Endodermal cell (in vitro differentiated cells): ENCODE measurements around the gene RRN3. TPM values are rescaled to one million over a fixed set of nuclear protein-coding genes. Genes with fewer than 3 reads are reported as not detected.
A peak's percentile ranks its signal among the peaks of the same experiment; 100 is the strongest.
"Not testable (repeated sequence)": the region's sequence is repeated elsewhere in the genome, so short reads cannot be mapped to it uniquely, and the experiment has no call there.

Source experiments
- DNase-seq: peaks from one replicate; pipeline ENCODE4 v3.0.0-alpha.2; 2017
- H3K27ac ChIP-seq: 2 replicates; pipeline ENCODE4 v1.5.1; 2013; ENCODE audit warnings: mild to moderate bottlenecking, low read depth, low read length, moderate library complexity
- H3K27me3 ChIP-seq: 2 replicates; pipeline ENCODE4 v1.6.1; 2013; ENCODE audit warnings: mild to moderate bottlenecking, low read length, moderate library complexity; ENCODE audit not compliant: insufficient read depth, control insufficient read depth, poor library complexity, severe bottlenecking
- H3K36me3 ChIP-seq: 2 replicates; pipeline ENCODE4 v1.7.0; 2013; ENCODE audit warnings: mild to moderate bottlenecking, low read length, moderate library complexity; ENCODE audit not compliant: control insufficient read depth, insufficient read depth
- H3K4me1 ChIP-seq: one replicate; pipeline ENCODE4 v1.7.0; 2013; ENCODE audit warnings: low read length; ENCODE audit not compliant: control insufficient read depth, insufficient read depth
- H3K4me3 ChIP-seq: 2 replicates; pipeline ENCODE4 v1.5.1; 2013; ENCODE audit warnings: mild to moderate bottlenecking, low read length, moderate library complexity
- H3K9ac ChIP-seq: 2 replicates; pipeline ENCODE4 v1.6.1; 2013; ENCODE audit warnings: mild to moderate bottlenecking, low read length, moderate library complexity; ENCODE audit not compliant: poor library complexity, severe bottlenecking; ENCODE audit errors: extremely low read depth
- H3K9me3 ChIP-seq: 2 replicates; pipeline ENCODE4 v1.6.1; 2013; ENCODE audit warnings: mild to moderate bottlenecking, low read length, moderate library complexity; ENCODE audit not compliant: control insufficient read depth
- H3K27ac Mint-ChIP-seq: 2 replicates; pipeline ENCODE4 v1.8.0; 2020; ENCODE audit warnings: mixed read lengths
- H3K27me3 Mint-ChIP-seq: 2 replicates; pipeline ENCODE4 v1.8.0; 2021; ENCODE audit warnings: mild to moderate bottlenecking, mixed read lengths; ENCODE audit not compliant: insufficient read depth
- H3K36me3 Mint-ChIP-seq: 2 replicates; pipeline ENCODE4 v1.8.0; 2020; ENCODE audit warnings: low read depth, mixed read lengths
- H3K4me1 Mint-ChIP-seq: 2 replicates; pipeline ENCODE4 v1.8.0; 2020; ENCODE audit warnings: mixed read lengths
- H3K4me3 Mint-ChIP-seq: 2 replicates; pipeline ENCODE4 v1.8.0; 2020; ENCODE audit warnings: mild to moderate bottlenecking, moderate library complexity, mixed read lengths
- H3K9me3 Mint-ChIP-seq: 2 replicates; pipeline ENCODE4 v1.8.0; 2020; ENCODE audit warnings: mild to moderate bottlenecking, mixed read lengths
- WGBS, 2 experiments: methylation state at CpG; one replicate each; pipeline versions ENCODE4 v1.1.5 to v1.1.7; 2013; ENCODE audit warnings: missing lambda C conversion rate in 2 of 2, mixed read lengths in 1 of 2; ENCODE audit not compliant: insufficient coverage in 1 of 2, insufficient read length in 1 of 2; 5-methylcytosine and 5-hydroxymethylcytosine counted together
- total RNA-seq, 2 donors: library from RNA; stranded (reverse); fragmentation: NEBNext Ultra II Directional in 1 of 2; extraction: Animal tissue kit (Norgen Biotek cat#: 25700) in 1 of 2; gene quantifications; 2 replicates in 1 of 2; 3 replicates in 1 of 2; pipeline ENCODE4 v1.2.1, GENCODE V29; 2021

RRN3 gene
- total RNA-seq, 2 donors from 2014 or later = 28.6 to 30.6 TPM

DNA sequence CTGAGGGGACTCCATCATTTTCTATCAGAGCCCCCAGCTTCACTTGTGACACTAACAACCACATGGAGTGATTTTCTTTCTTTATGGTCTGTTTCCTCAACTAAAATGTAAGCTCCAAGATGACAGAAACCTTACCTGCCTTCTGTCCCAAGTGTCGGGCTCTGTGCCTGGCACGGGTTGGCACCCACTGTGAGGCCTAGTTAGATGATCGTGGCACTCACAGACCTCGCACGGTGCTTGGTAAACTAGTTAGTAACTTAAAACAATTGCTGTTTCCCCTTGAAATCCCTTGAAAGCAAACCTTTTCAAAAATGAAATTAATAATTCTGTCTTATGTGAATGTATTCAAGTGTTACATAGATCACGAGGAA is 65.7 kb downstream of the RRN3 start:
- H3K4me1 Mint-ChIP-seq, H3K4me1 ChIP-seq, H3K4me3 ChIP-seq, H3K4me3 Mint-ChIP-seq, H3K9me3 ChIP-seq, H3K9ac ChIP-seq, H3K9me3 Mint-ChIP-seq, H3K27ac ChIP-seq, H3K27me3 ChIP-seq, H3K27me3 Mint-ChIP-seq: not testable (repeated sequence)
- peaks cover 77% of the 10 kb centered on the region for H3K36me3 ChIP-seq
- WGBS, 2 experiments = 87 to 97% methylated on average over 6 of the region's 6 CpGs
- peak; percentile 25 for DNase-seq
- Mint-ChIP-seq H3K27ac (peak overlapping the region; percentile 50), H3K36me3 (peaks cover 80% of the 10 kb centered on the region)

GRCh38 chr16:15027503-15028344 is 66.3 kb downstream of the RRN3 start:
- DNase-seq = peak; percentile 54
- H3K27ac ChIP-seq = peak overlapping the region; percentile 8
- peaks cover 77% of the 10 kb centered on the region for H3K36me3 ChIP-seq
- H3K9me3 Mint-ChIP-seq, H3K4me1 Mint-ChIP-seq, H3K9ac ChIP-seq, H3K4me3 ChIP-seq, H3K27me3 Mint-ChIP-seq, H3K4me1 ChIP-seq, H3K27me3 ChIP-seq, H3K4me3 Mint-ChIP-seq, H3K9me3 ChIP-seq: not testable (repeated sequence)
- H3K36me3 Mint-ChIP-seq = peaks cover 80% of the 10 kb centered on the region
- peak overlapping the region; percentile 72 for H3K27ac Mint-ChIP-seq
- WGBS, 2 experiments = 89 to 91% methylated on average over 23 to 29 of the region's 29 CpGs

- H3K9me3 ChIP-seq, H3K9ac ChIP-seq, H3K4me3 ChIP-seq, H3K27ac ChIP-seq, H3K4me3 Mint-ChIP-seq, H3K27me3 ChIP-seq, H3K4me1 ChIP-seq, H3K4me1 Mint-ChIP-seq, H3K9me3 Mint-ChIP-seq, H3K27me3 Mint-ChIP-seq: not testable (repeated sequence)
- peaks cover 77% of the 10 kb centered on the region for H3K36me3 ChIP-seq
- peak; percentile 46 for DNase-seq
- H3K36me3 Mint-ChIP-seq = peaks cover 81% of the 10 kb centered on the region
- H3K27ac Mint-ChIP-seq = peak overlapping the region; percentile 72
- 92 to 100% methylated on average over 4 to 6 of the region's 8 CpGs for WGBS, 2 experiments
These were observed 67.0 kb downstream of the RRN3 start for GRCh38 chr16:15027051-15027450.

DNA sequence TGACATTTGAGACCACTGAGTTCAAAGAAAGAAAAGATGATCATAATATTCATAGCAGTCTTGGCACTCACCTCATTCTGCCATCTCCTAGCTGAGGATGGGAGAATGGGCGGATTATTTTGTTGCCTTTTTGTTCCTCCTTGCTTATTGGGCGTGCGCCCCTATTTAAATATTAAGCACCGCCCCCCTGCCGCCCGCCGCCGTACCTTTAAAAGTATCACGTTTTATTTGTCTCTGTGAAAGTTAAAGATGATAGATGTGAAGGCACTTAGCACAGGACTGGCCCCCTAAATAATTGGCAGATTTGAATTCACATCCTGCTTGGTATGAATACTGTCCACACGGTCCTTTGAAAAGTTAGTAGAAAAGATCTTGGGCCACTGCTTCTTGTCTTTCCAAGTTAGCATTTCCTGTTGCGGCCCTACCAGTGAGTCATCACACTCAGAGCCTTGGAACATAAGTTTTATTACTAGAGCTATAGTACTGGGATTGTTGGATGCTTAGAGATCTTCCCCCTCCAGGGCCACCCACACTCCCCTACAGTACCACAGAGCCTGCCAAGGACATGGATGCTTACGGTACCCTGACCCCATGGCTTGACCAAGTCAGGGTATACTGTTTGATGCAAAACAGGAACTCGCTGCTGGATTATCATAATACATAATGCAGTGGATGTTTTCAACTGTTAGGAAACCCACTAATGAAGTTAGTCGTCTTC is 68.7 kb downstream of the RRN3 start:
- not testable (repeated sequence) for H3K4me1 ChIP-seq, H3K27me3 Mint-ChIP-seq, H3K9ac ChIP-seq, H3K4me3 ChIP-seq, H3K9me3 Mint-ChIP-seq, H3K4me1 Mint-ChIP-seq, H3K27ac Mint-ChIP-seq, H3K27me3 ChIP-seq, H3K4me3 Mint-ChIP-seq, H3K27ac ChIP-seq, H3K9me3 ChIP-seq
- peak; percentile 53 for DNase-seq
- 94% methylated on average over 12 of the region's 14 CpGs for WGBS, 2 experiments
- H3K36me3 ChIP-seq = peaks cover 76% of the 10 kb centered on the region
- H3K36me3 Mint-ChIP-seq = peaks cover 71% of the 10 kb centered on the region

- WGBS, 2 experiments = 83 to 85% methylated on average over 1 of the region's 1 CpG
- H3K9me3 ChIP-seq, H3K9ac ChIP-seq, H3K4me3 Mint-ChIP-seq, H3K4me1 Mint-ChIP-seq, H3K27me3 ChIP-seq, H3K27me3 Mint-ChIP-seq, H3K27ac ChIP-seq, H3K4me3 ChIP-seq, H3K4me1 ChIP-seq, H3K9me3 Mint-ChIP-seq: not testable (repeated sequence)
- H3K36me3 ChIP-seq = peaks cover 76% of the 10 kb centered on the region
- Mint-ChIP-seq H3K27ac (peak overlapping the region; percentile 1), H3K36me3 (peaks cover 75% of the 10 kb centered on the region)
- DNase-seq = peak; percentile 16
These were observed 69.2 kb downstream of the RRN3 start for GRCh38 chr16:15024858-15025199.

- H3K27me3 ChIP-seq, H3K9me3 ChIP-seq, H3K27me3 Mint-ChIP-seq, H3K4me3 Mint-ChIP-seq, H3K27ac ChIP-seq, H3K27ac Mint-ChIP-seq, H3K9me3 Mint-ChIP-seq, H3K4me1 Mint-ChIP-seq, H3K4me1 ChIP-seq, DNase-seq, H3K4me3 ChIP-seq, H3K9ac ChIP-seq: not testable (repeated sequence)
- WGBS, 2 experiments = 95 to 97% methylated on average over 12 to 13 of the region's 13 CpGs
- peaks cover 79% of the 10 kb centered on the region for H3K36me3 ChIP-seq
- peaks cover 75% of the 10 kb centered on the region for H3K36me3 Mint-ChIP-seq
These were observed 70.5 kb downstream of the RRN3 start for GRCh38 chr16:15023381-15024077.
